ENCODE measurements around the gene PTDSS2. TPM values are rescaled to one million over a fixed set of nuclear protein-coding genes. Genes with fewer than 3 reads are reported as not detected.

PTDSS2 gene
- total and polyA plus RNA-seq, 10 of the 15 experiments (the other 5 are each of a cell fraction or from before 2014, with no cell fraction given): 0.39 to 21.1 (median 10.8) TPM

DNA sequence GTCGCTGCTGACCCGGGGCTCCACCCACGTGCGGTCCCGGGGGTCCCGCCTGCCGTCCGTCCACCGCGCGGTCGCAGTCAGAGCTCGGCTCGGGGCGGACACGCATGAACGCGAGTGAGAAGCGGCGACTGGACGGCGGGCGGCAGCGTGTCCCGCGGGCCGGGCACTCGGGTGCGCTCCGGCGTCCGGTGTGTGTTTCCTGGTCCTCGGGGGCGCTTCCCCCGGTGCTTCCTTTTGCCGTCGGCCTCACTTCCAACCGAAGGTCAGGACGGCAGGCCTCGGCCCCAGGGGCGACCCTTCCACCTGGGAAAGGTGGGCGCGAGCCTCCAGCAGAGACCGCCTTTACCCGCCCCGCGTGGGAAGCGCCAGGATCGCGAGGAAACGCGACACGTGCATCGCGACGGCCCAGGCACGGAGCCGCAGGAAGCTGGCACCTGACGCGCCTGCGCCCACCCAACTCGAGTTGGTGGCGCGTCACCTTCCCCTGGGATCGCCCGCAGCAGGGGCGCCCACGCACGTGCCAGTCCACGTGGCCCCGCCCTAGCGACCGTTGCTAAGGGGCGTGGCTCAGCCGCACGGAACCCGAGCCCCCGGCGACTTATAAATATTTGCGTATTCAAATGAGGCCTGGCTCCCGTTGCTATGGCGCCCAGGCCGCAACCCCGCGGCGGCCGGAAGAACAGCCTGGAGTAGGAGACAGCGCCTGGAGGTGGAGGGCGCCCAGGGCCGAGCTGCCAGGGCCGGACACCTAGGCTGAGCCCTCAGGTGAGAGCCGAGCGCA is 87.0 kb downstream of the PTDSS2 start, which contains the start of gene LRRC56 (continued):
- TF ChIP-seq NRF1 (conservative IDR thresholded peaks at IDR 0.05; ENCODE audit: low read depth, low read length): no peak
- no peak; the same call in none of the 2 replicates for TF ChIP-seq LARP7 (IDR thresholded peaks at IDR 0.05)
- no peak for TF ChIP-seq SMAD5 (IDR thresholded peaks at IDR 0.05; ENCODE audit: low read depth)
- TF ChIP-seq ZNF24 (IDR thresholded peaks at IDR 0.05): no peak
- no peak for TF ChIP-seq SREBF2 (IDR thresholded peaks at IDR 0.05; ENCODE audit: low read length)
- TF ChIP-seq, protein P1, sequence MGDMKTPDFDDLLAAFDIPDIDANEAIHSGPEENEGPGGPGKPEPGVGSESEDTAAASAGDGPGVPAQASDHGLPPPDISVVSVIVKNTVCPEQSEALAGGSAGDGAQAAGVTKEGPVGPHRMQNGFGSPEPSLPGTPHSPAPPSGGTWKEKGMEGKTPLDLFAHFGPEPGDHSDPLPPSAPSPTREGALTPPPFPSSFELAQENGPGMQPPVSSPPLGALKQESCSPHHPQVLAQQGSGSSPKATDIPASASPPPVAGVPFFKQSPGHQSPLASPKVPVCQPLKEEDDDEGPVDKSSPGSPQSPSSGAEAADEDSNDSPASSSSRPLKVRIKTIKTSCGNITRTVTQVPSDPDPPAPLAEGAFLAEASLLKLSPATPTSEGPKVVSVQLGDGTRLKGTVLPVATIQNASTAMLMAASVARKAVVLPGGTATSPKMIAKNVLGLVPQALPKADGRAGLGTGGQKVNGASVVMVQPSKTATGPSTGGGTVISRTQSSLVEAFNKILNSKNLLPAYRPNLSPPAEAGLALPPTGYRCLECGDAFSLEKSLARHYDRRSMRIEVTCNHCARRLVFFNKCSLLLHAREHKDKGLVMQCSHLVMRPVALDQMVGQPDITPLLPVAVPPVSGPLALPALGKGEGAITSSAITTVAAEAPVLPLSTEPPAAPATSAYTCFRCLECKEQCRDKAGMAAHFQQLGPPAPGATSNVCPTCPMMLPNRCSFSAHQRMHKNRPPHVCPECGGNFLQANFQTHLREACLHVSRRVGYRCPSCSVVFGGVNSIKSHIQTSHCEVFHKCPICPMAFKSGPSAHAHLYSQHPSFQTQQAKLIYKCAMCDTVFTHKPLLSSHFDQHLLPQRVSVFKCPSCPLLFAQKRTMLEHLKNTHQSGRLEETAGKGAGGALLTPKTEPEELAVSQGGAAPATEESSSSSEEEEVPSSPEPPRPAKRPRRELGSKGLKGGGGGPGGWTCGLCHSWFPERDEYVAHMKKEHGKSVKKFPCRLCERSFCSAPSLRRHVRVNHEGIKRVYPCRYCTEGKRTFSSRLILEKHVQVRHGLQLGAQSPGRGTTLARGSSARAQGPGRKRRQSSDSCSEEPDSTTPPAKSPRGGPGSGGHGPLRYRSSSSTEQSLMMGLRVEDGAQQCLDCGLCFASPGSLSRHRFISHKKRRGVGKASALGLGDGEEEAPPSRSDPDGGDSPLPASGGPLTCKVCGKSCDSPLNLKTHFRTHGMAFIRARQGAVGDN (IDR thresholded peaks at IDR 0.05): peak; percentile 83
- TF ChIP-seq SRF (IDR thresholded peaks at IDR 0.05; ENCODE audit: low read depth in 2 of 2, low read length in 2 of 2): no peak
- TF ChIP-seq NBN (IDR thresholded peaks at IDR 0.05): no peak; the same call in 1 of the 2 replicates
- TF ChIP-seq MEF2B (IDR thresholded peaks at IDR 0.05; ENCODE audit: partially characterized antibody, poor library complexity, severe bottlenecking): peak; percentile 98
- peak in 1 of 2 experiments; percentile 31; a peak in 1 of 4 replicates for TF ChIP-seq EP300 (IDR thresholded peaks at IDR 0.05; ENCODE audit: borderline replicate concordance in 1 of 2, control insufficient read depth in 1 of 2, low read depth in 2 of 2, low read length in 2 of 2)
- no peak for TF ChIP-seq MYC (IDR thresholded peaks at IDR 0.05; ENCODE audit: insufficient read depth, insufficient read length, insufficient replicate concordance, low read length, severe bottlenecking)
- peak; percentile 100 for TF ChIP-seq BHLHE40 (IDR thresholded peaks at IDR 0.05; ENCODE audit: borderline replicate concordance in 1 of 2, low read depth in 2 of 2, low read length in 1 of 2)
- TF ChIP-seq TBL1XR1 (IDR thresholded peaks at IDR 0.05; ENCODE audit: low read depth, low read length): no peak
- TF ChIP-seq TARDBP (IDR thresholded peaks at IDR 0.05; ENCODE audit: borderline replicate concordance): 0 out of 2 replicates have a peak, but pooled peaks have one; percentile 67
- peak; percentile 99 for TF ChIP-seq BACH1 (IDR thresholded peaks at IDR 0.05; ENCODE audit: borderline replicate concordance)
- TF ChIP-seq RELA (IDR thresholded peaks at IDR 0.05; ENCODE audit: borderline replicate concordance, partially characterized antibody): peak; percentile 78
- peak; percentile 83 for TF ChIP-seq SP1 (IDR thresholded peaks at IDR 0.05; ENCODE audit: low read depth, low read length)
- TF ChIP-seq POU2F2 (IDR thresholded peaks at IDR 0.05; ENCODE audit: borderline replicate concordance, low read depth, low read length): peak; percentile 97
- TF ChIP-seq PAX5 (IDR thresholded peaks at IDR 0.05; ENCODE audit: borderline replicate concordance, low read depth, low read length): peak; percentile 56
- TF ChIP-seq, protein P2, sequence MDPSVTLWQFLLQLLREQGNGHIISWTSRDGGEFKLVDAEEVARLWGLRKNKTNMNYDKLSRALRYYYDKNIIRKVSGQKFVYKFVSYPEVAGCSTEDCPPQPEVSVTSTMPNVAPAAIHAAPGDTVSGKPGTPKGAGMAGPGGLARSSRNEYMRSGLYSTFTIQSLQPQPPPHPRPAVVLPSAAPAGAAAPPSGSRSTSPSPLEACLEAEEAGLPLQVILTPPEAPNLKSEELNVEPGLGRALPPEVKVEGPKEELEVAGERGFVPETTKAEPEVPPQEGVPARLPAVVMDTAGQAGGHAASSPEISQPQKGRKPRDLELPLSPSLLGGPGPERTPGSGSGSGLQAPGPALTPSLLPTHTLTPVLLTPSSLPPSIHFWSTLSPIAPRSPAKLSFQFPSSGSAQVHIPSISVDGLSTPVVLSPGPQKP (IDR thresholded peaks at IDR 0.05; ENCODE audit: low read depth, low read length): no peak
- no peak for TF ChIP-seq ZNF384 (IDR thresholded peaks at IDR 0.05; ENCODE audit: borderline replicate concordance, low read depth, low read length)
- TF ChIP-seq, protein P3, sequence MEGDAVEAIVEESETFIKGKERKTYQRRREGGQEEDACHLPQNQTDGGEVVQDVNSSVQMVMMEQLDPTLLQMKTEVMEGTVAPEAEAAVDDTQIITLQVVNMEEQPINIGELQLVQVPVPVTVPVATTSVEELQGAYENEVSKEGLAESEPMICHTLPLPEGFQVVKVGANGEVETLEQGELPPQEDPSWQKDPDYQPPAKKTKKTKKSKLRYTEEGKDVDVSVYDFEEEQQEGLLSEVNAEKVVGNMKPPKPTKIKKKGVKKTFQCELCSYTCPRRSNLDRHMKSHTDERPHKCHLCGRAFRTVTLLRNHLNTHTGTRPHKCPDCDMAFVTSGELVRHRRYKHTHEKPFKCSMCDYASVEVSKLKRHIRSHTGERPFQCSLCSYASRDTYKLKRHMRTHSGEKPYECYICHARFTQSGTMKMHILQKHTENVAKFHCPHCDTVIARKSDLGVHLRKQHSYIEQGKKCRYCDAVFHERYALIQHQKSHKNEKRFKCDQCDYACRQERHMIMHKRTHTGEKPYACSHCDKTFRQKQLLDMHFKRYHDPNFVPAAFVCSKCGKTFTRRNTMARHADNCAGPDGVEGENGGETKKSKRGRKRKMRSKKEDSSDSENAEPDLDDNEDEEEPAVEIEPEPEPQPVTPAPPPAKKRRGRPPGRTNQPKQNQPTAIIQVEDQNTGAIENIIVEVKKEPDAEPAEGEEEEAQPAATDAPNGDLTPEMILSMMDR (IDR thresholded peaks at IDR 0.05 in 2 of 3, conservative IDR thresholded peaks at IDR 0.05 in 1 of 3; ENCODE audit: control insufficient read depth in 2 of 3, extremely low read depth in 1 of 3, insufficient read depth in 1 of 3, low read depth in 3 of 3, low read length in 3 of 3): no peak
- TF ChIP-seq NR2C2 (IDR thresholded peaks at IDR 0.05; ENCODE audit: borderline replicate concordance, control insufficient read depth, insufficient read length, low read depth): no peak

Measured in GM12878 (cell line).